UCSD-AML1 (cell line): Measurements from ENCODE around the gene PIK3C2B.
"Not testable (repeated sequence)": the region's sequence is repeated elsewhere in the genome, so short reads cannot be mapped to it uniquely, and the experiment has no call there.

Experiments used
- DNase-seq: peaks from one replicate; lab custom pipeline; 2025; ENCODE audit not compliant: unreplicated experiment; lab: John Stamatoyannopoulos, UW

The PIK3C2B gene

DNA sequence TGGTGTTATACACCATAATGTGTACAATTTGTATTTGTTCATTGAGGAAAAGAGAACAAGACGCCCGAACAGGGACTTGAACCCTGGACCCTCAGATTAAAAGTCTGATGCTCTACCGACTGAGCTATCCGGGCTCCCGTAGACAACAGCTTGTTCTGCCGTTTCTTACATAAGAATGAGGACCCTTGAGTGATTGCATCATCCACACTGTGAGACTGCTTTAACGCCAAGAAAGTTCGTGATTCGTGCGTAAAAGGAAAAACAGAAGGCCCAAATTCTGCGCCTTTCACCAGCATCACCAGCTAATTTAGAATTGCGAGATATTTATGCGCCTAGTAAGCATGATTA lies 12.3 kb upstream of the PIK3C2B start:
- DNase-seq = peak; percentile 85

DNA sequence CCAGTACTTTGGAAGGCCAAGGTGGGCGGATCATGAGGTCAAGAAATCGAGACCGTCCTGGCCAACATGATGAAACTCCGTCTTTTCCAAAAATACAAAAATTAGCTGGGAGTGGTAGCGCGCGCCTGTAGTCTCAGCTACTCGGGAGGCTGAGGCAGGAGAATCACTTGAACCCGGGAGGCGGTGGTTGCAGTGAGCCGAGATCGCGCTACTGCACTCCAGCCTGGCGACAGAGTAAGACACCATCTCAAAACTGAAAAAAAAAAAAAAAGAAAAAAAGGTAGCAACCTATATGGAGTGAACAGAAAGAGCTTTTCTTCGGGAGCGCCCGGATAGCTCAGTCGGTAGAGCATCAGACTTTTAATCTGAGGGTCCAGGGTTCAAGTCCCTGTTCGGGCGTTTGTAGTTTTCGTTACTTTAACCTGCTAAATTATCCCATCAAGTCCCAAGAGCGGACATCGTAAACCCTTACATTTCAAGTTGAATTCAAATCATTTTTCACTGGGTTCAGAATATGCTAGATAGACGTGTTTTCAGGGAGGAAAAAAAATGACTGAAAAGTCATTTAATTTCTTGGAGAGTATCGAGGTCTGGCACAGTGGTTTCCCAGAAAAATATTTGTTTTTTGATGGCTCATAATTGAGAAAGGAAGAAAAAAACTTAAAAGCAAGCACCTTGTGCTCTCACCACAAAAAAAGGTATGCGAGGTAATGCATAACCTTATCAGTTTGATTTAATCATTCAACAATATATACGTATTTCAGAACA lies 11.8 kb upstream of the PIK3C2B start:
- peak; percentile 73 for DNase-seq

DNA sequence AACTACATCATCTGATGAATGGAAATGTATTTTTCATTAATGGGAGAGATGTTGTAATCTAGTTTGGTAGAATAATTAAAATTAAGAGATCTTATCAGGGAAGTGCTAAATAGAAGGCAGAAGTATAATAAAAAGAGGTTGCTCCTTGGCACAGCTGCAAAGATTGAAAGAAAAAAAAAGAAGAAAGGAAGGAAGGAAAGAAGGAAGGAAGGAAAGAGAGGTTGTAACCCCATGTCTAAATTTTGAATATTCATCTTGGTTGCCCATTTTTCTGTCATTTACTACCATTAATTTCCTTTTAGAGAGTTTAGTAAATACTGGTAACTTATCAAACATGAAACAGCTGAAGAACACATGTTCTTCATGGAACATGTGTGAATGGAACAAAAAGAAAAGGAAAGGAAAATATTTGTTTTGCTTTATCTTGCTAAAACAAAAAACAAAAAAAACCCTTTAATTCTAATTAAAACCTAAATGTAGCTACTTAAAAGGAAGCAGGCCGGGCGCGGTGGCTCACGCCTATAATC lies 11.1 kb upstream of the PIK3C2B start:
- no peak for DNase-seq

DNA sequence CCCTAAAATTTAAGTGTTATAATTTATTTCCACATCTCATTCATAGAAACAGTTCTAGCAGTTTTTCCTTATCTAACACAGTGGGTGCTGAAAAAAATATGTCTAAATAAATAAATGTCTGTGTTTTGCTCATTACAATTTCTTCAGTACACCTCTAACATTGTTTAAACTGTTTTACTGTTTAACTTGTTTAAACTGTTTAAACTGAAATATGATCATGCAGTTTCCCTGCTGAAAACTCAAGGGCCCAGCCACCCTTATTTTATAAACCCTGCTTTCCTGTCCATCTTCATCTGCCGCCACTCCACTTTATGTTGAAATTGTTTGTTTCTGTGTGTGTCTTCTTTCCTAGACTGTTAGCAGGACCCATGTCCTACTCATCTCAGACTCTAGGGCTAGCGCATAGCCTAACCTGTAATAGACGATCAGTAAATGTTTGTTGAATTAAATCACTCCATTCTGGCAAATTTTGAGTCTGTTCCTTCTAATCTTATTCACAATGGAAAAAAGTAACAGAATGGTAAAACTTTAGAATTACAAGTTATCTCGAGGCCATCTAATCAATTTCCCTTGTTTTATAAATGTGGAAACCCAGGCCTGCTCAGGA lies 9.4 kb upstream of the PIK3C2B start:
- no peak for DNase-seq

DNA sequence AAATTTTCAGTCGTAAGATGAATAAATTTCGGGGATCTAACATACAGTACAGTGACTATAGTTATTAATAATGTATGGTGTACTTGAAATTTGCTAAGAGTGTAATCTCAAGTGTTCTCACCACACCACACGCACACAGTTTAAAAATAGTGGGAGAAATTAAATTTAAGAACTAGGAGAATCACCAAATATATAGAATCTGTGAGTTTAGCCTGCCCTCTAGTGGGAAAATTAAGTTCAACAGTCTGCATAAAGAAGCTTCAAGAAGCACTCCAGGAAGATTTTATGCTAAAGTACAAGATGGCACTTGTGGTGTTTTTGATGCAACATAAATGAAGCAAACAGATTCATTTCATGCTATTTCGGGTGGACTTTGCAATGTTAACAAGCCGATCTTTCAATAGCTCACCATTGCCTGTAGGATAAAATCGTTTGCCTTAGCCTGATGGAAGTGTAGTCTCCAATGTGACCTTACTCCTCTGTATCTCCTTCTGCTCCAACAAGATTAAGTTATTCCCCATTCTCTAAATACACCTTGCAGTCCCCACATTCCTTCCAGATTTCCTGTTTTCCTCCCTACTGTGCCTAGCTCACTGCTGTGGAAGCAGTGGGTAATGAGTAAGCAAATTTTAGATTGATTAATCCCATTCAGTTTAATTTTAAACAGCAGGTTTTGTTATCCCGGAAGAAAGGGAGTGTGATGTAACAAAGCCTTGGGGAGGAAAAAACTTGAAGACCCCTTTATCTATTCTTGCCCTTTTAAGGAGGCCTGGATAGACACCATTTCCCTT lies 8.7 kb upstream of the PIK3C2B start:
- no peak for DNase-seq

DNA sequence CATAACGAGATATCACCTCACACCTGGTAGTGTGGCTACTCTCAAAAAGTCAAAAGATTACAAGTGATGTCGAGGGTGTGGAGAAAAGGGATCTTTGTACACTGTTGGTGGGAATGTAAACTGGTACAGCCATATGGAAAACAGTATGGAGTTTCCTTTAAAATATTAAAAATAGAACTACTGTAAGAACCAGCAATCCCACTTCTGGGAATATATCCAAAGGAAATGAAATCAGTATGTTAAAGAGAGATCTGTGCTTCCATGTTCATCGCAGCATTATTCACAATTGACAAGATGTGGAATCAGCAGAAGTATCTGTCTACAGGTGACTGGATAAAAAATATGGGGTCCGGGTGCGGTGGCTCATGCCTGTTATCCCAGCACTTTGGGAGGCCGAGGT lies 7.6 kb upstream of the PIK3C2B start:
- no peak for DNase-seq

DNA sequence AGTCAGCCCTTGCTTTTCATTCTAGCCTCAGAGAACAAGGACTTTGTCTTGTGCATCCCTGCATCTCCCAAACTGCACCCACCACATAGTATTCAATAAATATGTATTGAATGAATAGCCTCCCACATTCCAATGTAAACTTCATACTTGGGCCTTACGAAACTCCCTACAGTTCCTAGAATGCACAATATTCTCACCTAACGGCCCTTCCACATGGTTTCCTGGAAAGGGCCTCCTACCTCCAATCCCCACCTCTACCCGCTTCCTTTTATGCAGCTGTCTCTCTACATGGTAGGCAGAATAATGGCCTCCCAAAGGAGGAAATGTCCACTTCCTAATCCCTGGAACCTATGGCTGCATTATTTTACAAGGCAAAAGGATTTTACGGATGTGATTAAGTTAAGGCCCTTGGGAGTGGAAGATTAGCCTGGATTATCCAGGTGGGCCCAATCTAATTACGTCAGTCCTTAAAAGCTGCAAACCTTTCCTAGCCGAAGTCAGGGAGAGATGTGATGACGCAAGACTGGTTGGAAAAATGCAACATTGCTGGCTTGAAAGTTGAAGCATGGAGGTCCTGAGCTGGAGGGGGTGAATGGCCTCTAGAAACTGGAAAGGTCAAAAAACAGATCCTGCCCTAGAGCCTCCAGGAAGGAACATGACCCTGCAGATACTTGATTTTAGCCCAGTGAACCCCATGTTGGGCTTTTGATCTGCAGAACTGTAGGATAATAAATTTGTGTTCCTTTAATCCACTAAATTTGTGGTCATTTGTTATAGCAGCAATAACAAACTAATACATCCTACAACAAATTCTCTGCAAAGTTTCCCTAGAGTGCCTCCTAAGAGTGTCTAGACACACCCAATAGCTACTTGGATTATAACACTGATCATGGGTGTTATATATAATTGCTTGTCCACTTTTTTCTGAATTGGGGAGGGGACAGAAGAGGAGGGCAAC lies 5.2 kb upstream of the PIK3C2B start:
- DNase-seq = no peak

DNA sequence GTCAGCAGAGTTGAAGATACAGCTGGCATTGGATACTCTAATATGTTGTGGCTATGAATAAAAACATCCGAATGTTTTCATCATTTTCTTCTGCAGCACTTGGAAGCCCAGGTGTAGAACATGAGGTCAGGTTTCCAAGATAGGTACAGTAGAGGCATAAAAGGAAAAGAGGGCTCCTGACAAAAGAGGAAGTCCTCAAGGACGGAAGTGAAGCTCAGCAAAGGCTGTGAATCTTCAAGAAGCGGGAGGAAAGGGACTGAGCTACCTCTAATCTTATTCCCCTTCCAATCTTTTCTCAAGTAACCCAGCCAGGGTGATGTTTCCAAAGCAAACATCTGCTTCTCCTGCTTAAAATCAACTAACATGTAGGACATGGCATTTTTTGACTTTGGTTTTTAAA lies 4.4 kb upstream of the PIK3C2B start:
- DNase-seq = no peak

DNA sequence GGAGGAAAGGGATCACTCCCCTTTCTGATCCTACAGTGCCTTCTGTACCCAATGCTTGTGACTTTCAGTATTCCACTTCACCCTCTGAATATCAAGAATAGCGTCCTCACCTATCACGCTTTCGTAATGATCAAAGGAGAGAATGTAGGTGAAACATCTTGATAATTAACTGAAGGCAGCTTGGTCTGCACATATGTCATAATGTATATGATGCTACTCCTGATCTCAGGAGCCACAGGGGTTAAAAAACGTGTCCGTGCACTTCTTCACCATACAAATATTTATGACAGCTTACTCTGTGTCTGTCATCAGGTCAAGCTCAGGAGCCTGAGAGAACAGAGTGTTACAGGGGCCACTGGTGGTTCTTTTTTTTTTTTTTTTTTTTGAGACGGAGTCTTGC lies 1.2 kb upstream of the PIK3C2B start:
- no peak for DNase-seq

DNA sequence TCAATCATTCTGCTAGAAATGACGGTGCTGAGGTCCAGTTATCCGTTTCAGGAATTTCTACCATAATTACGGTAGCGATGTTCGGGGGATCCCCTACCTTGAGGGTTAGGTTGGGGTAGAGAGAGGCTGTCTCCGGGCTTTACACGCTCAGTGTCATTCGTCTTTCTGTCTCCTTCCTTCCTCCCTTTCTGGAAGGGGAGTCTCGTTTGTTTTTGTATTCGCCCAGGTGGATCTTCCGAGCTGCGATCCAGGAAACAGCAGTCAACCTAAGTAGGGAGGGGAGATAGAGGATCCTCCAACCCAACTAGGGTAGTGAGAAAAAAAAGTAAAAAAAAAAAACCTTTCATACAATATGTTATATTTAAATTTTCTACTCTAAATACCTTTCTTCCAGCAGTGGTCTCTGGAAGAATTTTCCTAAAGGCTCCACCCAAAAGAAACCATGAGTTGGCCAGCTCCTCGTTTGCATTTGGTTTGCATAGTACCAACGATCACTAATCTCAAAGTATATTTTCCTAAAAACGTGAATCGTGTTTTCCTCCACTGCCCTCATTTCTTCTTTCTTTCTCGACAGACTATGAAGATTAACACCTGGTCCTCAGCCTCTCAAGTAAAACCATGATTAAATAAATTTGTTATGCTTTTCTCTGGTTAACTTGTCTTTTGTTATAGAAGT lies 611 bp upstream of the PIK3C2B start:
- no peak for DNase-seq

DNA sequence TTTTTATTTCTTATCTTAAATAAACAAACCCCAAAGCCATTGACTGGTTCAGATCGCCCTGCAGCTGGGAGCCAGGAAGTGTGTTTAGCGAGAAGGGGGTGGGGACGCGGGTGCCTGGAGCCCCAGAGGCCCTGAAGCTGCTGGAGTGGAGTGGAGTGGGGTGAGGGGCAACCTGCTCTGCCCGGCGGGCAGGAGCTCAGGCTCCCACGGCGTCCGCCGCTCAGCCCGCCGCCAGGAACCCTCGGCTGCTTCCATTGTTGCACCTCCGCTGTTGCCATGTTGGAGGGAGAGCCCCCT lies 673 bp downstream of the PIK3C2B start:
- DNase-seq = peak; percentile 71

DNA sequence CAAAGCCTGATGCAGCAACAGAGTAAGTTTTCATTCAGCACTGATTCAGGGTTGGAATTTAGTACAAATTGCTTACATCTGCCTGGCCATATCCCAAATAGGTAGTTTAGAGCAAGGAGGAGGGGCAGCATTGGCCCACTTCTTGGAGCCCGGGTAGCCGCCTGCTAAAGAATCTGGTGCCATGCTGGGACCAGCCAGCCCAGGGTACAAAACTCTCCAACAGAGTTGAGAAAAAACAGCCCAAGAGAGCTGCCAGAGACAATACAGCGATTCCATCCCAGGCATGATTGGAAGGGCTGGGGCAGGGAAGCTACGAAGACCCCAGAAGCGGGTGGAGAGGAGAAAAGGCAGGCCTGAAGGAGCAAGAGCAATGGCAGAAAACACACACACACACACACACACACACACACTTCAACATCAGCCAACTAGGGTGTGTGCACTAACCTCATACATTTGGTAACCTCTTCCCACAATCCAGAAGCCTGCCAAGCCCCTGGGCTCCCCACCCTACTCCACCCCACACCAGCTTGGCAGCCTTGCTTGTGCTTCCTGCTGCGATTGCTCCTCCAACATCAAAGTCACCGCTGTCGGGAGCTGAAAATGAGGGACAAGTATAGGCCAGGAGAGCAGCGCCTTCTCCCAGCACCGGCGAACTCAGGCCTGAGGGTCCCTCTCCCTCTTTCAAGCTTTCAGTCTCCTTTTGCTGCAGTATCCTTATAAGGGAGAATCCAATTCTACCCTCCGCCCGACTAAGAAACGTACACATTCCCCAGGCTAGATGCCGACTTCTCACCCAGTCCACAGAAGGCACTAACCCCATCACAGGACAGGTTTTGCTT lies 1.2 kb downstream of the PIK3C2B start:
- DNase-seq = peak; percentile 59

DNA sequence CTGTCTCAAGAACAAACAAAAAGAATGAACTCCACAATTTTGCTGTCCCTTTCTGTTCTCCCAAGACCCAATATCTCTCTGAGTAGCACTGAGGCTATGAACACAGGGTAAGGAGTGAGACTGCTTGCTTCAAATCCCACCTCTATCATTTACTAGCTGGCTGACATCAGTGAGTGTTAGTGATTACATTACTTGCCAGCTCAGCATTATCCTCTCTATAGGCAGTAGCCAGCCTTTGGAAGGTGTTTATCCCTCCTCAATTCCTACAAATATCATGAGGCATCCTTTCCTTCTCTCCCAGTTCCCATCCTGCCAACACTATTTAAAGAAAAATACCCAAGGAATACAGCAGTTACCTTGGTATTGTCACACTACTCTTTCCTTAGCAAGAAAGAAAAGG lies 3.0 kb downstream of the PIK3C2B start:
- no peak for DNase-seq

DNA sequence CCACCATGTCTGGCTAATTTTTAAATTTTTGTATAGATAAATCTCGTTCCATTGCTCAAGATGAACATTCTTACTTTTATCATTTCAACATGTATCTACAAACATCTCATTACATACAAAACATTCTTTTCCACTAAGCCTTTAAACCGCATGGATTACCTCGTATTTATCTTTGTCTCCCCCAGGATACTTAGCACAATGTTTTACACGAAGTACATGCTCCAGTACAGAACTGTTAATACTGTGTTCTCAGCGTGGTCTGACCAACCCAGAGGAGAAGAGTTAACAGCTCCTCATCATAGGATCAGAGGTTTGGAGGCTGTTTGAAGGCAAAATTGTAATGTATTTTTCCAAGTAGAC lies 7.4 kb downstream of the PIK3C2B start:
- no peak for DNase-seq

DNA sequence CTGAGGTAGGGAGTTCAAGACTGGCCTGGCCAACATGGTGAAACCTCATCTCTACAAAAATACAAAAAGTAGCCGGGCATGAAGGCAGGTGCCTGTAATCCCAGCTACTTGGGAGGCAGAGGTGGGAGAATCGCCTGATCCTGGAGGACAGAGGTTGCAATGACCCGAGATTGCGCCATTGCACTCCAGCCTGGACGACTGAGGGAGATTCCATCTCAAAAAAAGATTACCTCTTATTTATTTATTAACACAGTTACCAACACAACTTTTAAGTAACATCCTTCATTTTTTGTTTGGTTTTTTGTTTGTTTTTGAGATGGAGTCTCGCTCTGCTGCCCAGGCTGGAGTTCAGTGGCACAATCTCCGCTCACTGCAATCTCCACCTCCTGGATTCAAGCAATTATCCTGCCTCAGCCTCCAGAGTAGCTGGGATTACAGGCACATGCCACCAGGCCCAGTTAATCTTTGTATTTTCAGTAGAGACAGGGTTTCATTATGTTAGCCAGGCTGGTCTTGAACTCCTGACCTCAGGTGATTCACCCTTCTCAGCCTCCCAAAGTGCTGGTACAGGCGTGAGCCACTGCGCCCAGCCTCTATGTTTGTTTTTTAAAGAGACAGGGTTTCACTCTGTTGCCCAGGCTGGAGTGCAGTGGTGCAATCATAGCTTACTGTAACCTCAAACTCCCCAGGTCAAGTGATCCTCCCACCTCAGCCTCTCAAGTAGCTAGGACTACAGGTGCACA lies 7.9 kb downstream of the PIK3C2B start:
- not testable (repeated sequence) for DNase-seq

DNA sequence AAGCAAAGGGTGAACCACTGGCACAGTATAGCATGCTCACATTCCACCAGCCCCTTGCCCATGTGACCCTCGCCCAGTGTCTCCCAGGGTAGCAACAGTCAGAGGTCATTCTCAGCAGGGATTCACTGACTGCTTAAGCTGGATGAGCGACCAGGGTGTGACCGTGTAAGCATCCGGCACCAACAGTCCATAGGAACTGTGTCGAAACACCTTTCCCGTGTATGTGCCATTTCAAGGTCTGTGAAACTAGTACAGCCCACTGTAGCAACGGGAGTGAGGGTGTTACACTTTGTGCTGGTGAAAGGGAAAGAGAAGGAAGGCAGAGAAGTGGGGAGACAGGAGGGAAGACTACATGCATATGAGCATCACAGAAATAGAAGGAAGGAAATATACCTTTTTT lies 10.8 kb downstream of the PIK3C2B start:
- DNase-seq = no peak

DNA sequence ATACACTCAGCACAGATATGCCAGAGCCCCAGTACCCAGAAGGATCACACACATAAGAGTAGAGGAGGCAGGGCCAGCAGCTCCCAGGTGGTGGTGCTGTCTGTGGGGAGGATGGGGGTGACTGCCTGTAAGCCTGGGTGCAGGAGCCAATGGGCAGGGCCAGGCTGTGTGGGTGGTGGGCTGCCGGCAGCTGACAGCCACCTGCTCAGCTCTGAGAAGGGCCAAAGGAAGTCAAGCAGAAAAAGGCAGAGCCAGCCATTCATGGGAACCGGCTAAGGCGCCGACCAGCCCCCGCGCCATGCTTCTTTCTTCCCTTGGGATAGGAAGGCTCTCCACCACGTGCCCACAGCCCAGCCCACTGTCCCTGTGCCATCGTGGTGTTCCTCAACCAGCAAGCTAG lies 14.1 kb downstream of the PIK3C2B start:
- DNase-seq = no peak

DNA sequence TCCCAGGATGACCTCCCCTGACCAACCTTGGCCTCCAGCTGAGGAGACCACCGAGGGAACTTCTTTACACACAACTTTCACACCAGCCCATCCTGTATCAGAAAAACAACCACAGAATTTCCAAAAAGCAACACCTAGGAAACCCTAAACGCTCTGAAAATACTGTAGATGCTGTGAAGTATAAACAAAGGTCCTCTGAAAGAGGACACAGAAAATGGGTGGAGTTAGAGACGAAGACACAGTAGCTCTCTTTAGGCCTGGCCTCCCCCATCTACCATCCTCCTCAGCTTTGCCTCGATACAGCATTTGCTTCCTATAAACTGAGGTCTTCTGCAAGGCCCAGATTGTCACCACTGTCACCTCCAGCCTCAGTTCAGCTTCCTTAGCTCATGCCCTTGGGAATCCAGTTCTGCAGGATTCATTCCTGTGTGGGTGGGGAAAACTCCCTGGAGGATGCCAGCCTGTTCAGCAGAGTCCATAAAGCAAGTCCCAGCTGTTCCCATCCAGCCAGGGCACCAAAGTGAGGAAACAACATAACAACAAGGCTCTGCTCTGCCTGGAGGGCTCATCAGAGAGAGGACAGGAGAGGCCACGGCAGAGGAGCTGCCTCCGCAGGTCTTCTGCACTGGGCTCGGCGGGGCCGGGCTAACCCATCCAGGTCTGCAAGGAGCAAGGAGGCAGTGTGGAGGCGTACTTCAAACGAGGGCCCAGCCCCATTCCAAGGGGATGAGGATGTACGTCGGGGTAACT lies 15.0 kb downstream of the PIK3C2B start:
- no peak for DNase-seq
